GM13976 (cell line): ENCODE measurements around the gene CHN1.

Experiments used
- DNase-seq: peaks from one replicate; pipeline ENCODE4 v3.0.0; 2012; ENCODE audit warnings: low spot score
- CTCF ChIP-seq: IDR thresholded peaks from 2 replicates; pipeline ENCODE4 v1.5.1; 2012; ENCODE audit warnings: borderline replicate concordance, mild to moderate bottlenecking; ENCODE audit not compliant: insufficient read depth; ENCODE audit errors: extremely low read depth, missing control alignments, control extremely low read depth
- in situ Hi-C: fragments of 300-500 bp; cut with MboI; formaldehyde crosslinking; loops from one replicate; pipeline ENCODE4 v1.12.0; 2022; ENCODE audit warnings: low sequenced_read_pairs, mixed read lengths, inconsistent platforms; ENCODE audit not compliant: unreplicated experiment

CHN1 gene

GRCh38 chr2:174829550-174829949 lies 175.6 kb downstream of the CHN1 start:
- in situ Hi-C loops: no loop called here

GRCh38 chr2:174827371-174828369 lies 177.5 kb downstream of the CHN1 start:
- in situ Hi-C loops: no loop called here
- no peak for TF ChIP-seq CTCF
- DNase-seq: no peak

More at GRCh38 chr2:174829550-174829949, 175.6 kb downstream of the CHN1 start:
- no peak for DNase-seq
- TF ChIP-seq CTCF: no peak

- no peak for TF ChIP-seq CTCF
Observed at GRCh38 chr2:174826051-174826450, 179.1 kb downstream of the CHN1 start.

GRCh38 chr2:174824068-174824467 lies 181.1 kb downstream of the CHN1 start:
- in situ Hi-C loops: no loop called here
- DNase-seq: no peak
- no peak for TF ChIP-seq CTCF

More at GRCh38 chr2:174826051-174826450, 179.1 kb downstream of the CHN1 start:
- in situ Hi-C loops: no loop called here
- DNase-seq: no peak

- in situ Hi-C loops: no loop called here
- no peak for DNase-seq
- TF ChIP-seq CTCF: no peak
Observed at GRCh38 chr2:174821628-174822027, 183.6 kb downstream of the CHN1 start.

GRCh38 chr2:174820361-174820760 lies 184.8 kb downstream of the CHN1 start:
- DNase-seq: no peak
- in situ Hi-C loops: no loop called here
- TF ChIP-seq CTCF: no peak
